Uterus (tissue), 2 donors: Measurements from ENCODE around the gene DMAC2.

Experiments
- POLR2A ChIP-seq, 2 donors: fragments of 450-650 bp; IDR thresholded peaks; one replicate each; pipeline ENCODE4 v1.6.1; 2016; ENCODE audit warnings: antibody characterized with exemption in 2 of 2, mild to moderate bottlenecking in 1 of 2, moderate library complexity in 1 of 2
- TF ChIP-seq, protein P1 (sequence below), 4 experiments: fragments of 200-600 bp in 2 of 4; fragments of 450-650 bp in 2 of 4; sonication (generic) in 2 of 4; IDR thresholded peaks; one replicate each; pipeline ENCODE4 v1.5.1; 2016 to 2019; ENCODE audit warnings: antibody characterized with exemption in 4 of 4, mild to moderate bottlenecking in 2 of 4, moderate library complexity in 1 of 4

DNA sequence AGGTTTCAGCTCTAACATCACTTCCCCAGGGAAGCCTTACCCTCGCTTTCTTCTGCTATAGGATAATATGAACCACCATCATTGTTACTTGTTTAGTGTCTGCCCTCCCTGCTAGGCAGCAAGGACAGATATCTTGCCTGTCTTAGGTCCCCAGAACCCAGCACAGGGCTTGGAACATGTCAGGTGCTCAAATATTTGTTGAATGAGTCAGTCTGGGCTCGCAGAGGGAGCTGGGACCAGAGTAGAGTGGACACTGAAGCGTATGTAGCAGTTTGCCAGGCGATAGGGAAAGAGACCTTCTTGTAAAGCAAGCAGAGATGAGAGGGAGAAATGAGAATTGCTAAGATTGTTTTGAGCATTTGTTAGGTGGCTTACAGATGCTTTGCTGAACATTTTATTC, 30.4 kb downstream of the DMAC2 start:
- TF ChIP-seq, protein P1, sequence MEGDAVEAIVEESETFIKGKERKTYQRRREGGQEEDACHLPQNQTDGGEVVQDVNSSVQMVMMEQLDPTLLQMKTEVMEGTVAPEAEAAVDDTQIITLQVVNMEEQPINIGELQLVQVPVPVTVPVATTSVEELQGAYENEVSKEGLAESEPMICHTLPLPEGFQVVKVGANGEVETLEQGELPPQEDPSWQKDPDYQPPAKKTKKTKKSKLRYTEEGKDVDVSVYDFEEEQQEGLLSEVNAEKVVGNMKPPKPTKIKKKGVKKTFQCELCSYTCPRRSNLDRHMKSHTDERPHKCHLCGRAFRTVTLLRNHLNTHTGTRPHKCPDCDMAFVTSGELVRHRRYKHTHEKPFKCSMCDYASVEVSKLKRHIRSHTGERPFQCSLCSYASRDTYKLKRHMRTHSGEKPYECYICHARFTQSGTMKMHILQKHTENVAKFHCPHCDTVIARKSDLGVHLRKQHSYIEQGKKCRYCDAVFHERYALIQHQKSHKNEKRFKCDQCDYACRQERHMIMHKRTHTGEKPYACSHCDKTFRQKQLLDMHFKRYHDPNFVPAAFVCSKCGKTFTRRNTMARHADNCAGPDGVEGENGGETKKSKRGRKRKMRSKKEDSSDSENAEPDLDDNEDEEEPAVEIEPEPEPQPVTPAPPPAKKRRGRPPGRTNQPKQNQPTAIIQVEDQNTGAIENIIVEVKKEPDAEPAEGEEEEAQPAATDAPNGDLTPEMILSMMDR (IDR thresholded peaks at IDR 0.05), result no peak
- TF ChIP-seq POLR2A (IDR thresholded peaks at IDR 0.05), result no peak
